Right atrium auricular region (tissue), 2 donors: Measurements from ENCODE around the gene SMAD6. TPM values are rescaled to one million over a fixed set of nuclear protein-coding genes. Genes with fewer than 3 reads are reported as not detected.

Experiments used
- DNase-seq: peaks from one replicate; pipeline ENCODE4 v3.0.0-alpha.2; 2019; ENCODE audit warnings: low spot score
- H3K27ac ChIP-seq, 2 donors: fragments of 200-600 bp; sonication (generic); 1 replicate in 1 of 2; 2 replicates in 1 of 2; pipeline ENCODE4 v1.5.1; 2016 to 2019
- H3K27me3 ChIP-seq, 2 donors: fragments of 200-600 bp; sonication (generic); one replicate each; pipeline versions ENCODE4 v1.5.1 to v1.6.0; 2017 to 2019
- H3K36me3 ChIP-seq: fragments of 200-600 bp; sonication (generic); one replicate; pipeline ENCODE4 v1.5.1; 2016
- H3K4me1 ChIP-seq, 2 donors: fragments of 200-600 bp; sonication (generic); one replicate each; pipeline versions ENCODE4 v1.5.1 to v1.6.0; 2017 to 2019
- H3K4me3 ChIP-seq, 2 donors: fragments of 200-600 bp; sonication (generic); 1 replicate in 1 of 2; 2 replicates in 1 of 2; pipeline ENCODE4 v1.5.1; 2017 to 2019; ENCODE audit warnings: mild to moderate bottlenecking in 1 of 2, moderate library complexity in 1 of 2
- H3K9me3 ChIP-seq, 2 donors: fragments of 200-600 bp; sonication (generic); one replicate each; pipeline ENCODE4 v1.5.1; 2019
- total RNA-seq, 2 donors: library from RNA; depleted of rRNA; stranded (reverse); fragments of >200 nt; gene quantifications; one replicate each; pipeline ENCODE4 v1.1.0, GENCODE V29; 2016
- TF ChIP-seq, protein P1 (sequence below), 2 donors: fragments of 200-600 bp; sonication (generic); IDR thresholded peaks; one replicate each; pipeline ENCODE4 v1.5.1; 2019; ENCODE audit warnings: antibody characterized with exemption in 2 of 2

SMAD6 gene
- total RNA-seq, 2 donors from 2014 or later = 20.8 to 104 TPM

DNA sequence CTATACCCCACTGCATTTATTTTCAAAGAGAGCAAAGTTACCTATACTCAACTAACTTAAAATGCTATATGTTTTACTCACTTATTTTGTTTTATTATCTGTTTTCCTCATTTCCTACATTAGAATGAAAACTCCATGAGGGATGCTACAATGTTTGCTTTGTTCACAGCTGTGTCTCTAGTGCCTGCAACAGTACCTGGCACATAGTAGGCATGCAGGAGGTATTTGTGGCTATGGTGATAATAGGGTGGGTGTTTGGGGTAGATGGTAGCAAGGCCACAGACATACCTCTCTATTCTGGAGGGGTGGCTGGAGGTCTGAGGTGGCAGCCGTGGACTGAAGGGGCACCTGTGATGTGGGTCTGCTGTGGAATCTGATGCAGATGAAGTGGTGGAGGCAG is 24.7 kb upstream of the SMAD6 start:
- DNase-seq = no peak
- Histone ChIP-seq H3K9me3 (peaks cover 5 to 10% of the 10 kb centered on the region in 2 donors), H3K36me3 (no peaks in the 10 kb centered on the region), H3K27ac (no peak overlapping the region), H3K27me3 (no peaks in the 10 kb centered on the region), H3K4me1 (peaks cover 0 to 21% of the 10 kb centered on the region in 2 donors), H3K4me3 (no peak overlapping the region)
- TF ChIP-seq, protein P1, sequence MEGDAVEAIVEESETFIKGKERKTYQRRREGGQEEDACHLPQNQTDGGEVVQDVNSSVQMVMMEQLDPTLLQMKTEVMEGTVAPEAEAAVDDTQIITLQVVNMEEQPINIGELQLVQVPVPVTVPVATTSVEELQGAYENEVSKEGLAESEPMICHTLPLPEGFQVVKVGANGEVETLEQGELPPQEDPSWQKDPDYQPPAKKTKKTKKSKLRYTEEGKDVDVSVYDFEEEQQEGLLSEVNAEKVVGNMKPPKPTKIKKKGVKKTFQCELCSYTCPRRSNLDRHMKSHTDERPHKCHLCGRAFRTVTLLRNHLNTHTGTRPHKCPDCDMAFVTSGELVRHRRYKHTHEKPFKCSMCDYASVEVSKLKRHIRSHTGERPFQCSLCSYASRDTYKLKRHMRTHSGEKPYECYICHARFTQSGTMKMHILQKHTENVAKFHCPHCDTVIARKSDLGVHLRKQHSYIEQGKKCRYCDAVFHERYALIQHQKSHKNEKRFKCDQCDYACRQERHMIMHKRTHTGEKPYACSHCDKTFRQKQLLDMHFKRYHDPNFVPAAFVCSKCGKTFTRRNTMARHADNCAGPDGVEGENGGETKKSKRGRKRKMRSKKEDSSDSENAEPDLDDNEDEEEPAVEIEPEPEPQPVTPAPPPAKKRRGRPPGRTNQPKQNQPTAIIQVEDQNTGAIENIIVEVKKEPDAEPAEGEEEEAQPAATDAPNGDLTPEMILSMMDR (IDR thresholded peaks at IDR 0.05) = no peak

DNA sequence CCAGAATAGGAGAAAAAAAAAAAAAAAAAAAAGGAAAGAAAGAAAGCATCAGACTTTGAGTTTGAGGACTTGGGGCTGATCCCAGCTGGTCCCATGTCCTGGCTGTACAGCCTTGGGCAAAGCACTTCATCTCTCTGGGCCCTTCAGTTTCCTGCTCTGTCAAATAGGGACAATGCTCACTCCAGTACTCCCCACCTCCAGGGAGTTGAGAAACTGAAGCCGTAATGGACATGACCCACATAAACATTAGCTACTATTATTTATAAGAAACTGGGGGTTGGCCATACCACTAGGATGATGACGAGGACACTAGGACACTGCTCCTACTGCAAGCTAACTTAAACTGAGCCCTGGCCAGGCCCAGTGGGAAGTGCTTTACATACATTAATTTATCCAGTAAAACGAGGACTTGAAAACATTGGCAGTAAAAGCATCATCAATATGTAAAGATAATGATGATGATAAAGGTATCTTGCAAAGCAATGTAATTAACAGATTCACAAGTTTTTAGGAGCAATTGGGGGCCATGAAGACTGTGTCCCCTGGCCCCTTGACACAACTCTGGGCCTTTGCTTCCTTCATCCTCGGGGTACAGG is 22.9 kb upstream of the SMAD6 start:
- H3K27me3 ChIP-seq = no peaks in the 10 kb centered on the region
- peaks cover 0 to 21% of the 10 kb centered on the region in 2 donors for H3K4me1 ChIP-seq
- H3K4me3 ChIP-seq = no peak overlapping the region
- H3K27ac ChIP-seq = peak overlapping the region; percentile 55 to 84
- peaks cover 5 to 11% of the 10 kb centered on the region in 2 donors for H3K9me3 ChIP-seq
- H3K36me3 ChIP-seq = no peaks in the 10 kb centered on the region
- TF ChIP-seq, protein P1 (IDR thresholded peaks at IDR 0.05) = no peak
- DNase-seq = no peak

DNA sequence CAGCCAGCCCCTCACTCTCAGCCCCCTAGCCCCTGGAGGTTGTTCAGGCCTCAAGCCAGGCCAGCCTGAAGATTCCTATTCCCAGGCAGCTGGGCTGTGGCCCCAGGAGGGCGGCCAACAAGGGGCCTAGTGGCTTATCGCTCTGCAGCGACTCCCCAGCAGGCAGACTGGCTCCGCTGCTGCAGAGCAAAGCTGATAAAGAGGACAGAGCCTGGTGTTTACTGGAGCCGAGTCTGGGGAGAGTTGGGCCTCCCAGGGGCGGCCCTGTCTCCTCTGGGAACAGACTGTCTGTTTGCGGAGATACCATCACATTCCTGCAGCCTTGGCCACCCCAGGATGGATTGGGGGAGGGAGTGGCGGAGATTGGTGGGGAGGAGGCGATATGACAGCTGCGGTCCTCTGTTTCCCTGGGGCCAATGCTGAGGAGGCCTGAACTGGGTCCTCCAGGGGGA is 22.4 kb upstream of the SMAD6 start:
- H3K27ac ChIP-seq = peak overlapping the region; percentile 55 to 84
- no peak for DNase-seq

DNA sequence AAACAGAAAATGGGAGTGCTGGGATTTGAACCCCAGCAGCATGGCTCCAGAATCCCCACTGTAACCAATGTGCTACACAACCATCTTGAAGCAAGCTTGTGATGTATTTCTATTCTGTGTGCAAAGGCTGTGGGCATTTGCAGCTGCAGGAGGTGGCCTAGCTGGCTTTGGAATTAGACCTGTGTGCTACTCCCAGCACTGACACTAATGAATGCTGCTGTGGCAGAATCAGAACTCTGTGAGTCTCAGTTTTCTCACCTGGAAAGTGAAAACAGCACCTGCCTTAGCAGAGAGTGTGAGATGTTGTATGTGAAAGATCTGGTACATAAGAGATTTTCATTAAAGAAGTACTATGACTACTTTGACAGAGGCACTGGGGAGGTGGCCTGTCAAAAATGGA is 21.5 kb upstream of the SMAD6 start:
- peaks cover 5 to 15% of the 10 kb centered on the region in 2 donors for H3K9me3 ChIP-seq
- DNase-seq = no peak
- H3K36me3 ChIP-seq = no peaks in the 10 kb centered on the region
- peak overlapping the region in 1 of 2 donors; percentile 84 for H3K27ac ChIP-seq
- H3K27me3 ChIP-seq = no peaks in the 10 kb centered on the region
- peaks cover 0 to 21% of the 10 kb centered on the region in 2 donors for H3K4me1 ChIP-seq
- TF ChIP-seq, protein P1 (IDR thresholded peaks at IDR 0.05) = no peak
- no peak overlapping the region for H3K4me3 ChIP-seq

More for the DNA sequence above, 22.4 kb upstream of the SMAD6 start:
- Histone ChIP-seq H3K36me3 (no peaks in the 10 kb centered on the region), H3K27me3 (no peaks in the 10 kb centered on the region), H3K9me3 (peaks cover 5 to 15% of the 10 kb centered on the region in 2 donors), H3K4me1 (peaks cover 0 to 21% of the 10 kb centered on the region in 2 donors), H3K4me3 (no peak overlapping the region)
- TF ChIP-seq, protein P1 (IDR thresholded peaks at IDR 0.05) = no peak

DNA sequence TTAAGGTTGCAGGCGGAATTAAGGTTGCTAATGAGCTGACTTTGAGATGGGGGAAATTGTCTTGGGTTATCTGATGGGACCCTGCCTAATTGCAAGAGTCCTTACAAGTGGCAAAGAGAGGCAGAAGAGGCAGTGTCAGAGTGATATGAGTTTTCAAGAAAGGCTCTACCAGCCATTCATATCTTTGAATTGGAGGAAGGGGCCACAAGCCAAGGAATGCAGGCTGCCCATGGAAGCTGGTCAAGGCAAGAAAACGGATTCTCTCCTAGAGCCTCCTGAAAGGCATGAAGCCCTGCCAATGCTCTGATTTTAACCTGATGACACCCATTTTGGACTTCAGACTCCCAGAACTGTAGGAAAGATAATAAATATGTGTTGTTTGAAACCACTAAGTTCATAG is 20.6 kb upstream of the SMAD6 start:
- H3K4me1 ChIP-seq = peaks cover 0 to 21% of the 10 kb centered on the region in 2 donors
- TF ChIP-seq, protein P1 (IDR thresholded peaks at IDR 0.05) = no peak
- no peaks in the 10 kb centered on the region for H3K27me3 ChIP-seq
- H3K36me3 ChIP-seq = no peaks in the 10 kb centered on the region
- H3K9me3 ChIP-seq = peaks cover 5 to 15% of the 10 kb centered on the region in 2 donors
- DNase-seq = no peak
- no peak overlapping the region for H3K4me3 ChIP-seq
- H3K27ac ChIP-seq = no peak overlapping the region

DNA sequence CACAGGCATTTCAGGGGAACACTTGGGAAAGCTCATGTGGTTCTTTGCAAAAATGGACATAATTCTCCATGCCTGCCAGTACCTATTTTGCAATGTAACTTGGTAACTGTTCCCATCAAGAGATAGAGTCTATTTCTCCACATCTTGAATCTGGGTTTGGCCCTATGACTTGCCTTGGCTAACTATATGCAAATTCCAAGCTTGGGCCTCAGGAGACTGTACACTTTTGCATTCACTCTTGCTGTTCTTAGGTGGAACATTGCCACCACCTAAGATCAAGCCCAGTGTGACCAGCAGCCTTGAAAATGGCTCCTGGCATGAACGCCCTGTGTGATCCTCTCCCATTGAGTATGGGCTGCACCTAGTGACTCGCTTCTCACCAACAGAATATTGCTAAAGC is 19.8 kb upstream of the SMAD6 start:
- no peaks in the 10 kb centered on the region for H3K36me3 ChIP-seq
- peaks cover 0 to 21% of the 10 kb centered on the region in 2 donors for H3K4me1 ChIP-seq
- no peak overlapping the region for H3K4me3 ChIP-seq
- no peak for DNase-seq
- no peaks in the 10 kb centered on the region for H3K27me3 ChIP-seq
- no peak overlapping the region for H3K27ac ChIP-seq
- peaks cover 5 to 15% of the 10 kb centered on the region in 2 donors for H3K9me3 ChIP-seq
- TF ChIP-seq, protein P1 (IDR thresholded peaks at IDR 0.05) = no peak
